Ectodermal cell (in vitro differentiated cells): ENCODE measurements around the gene MBD2.

Source experiments
- H3K27ac ChIP-seq: 2 replicates; pipeline ENCODE4 v1.7.0; 2013; ENCODE audit warnings: mild to moderate bottlenecking, low read depth, low read length; ENCODE audit not compliant: insufficient read depth, poor library complexity, severe bottlenecking
- H3K27me3 ChIP-seq: 2 replicates; pipeline ENCODE4 v1.7.0; 2013; ENCODE audit warnings: mild to moderate bottlenecking, low read length; ENCODE audit not compliant: insufficient read depth, control insufficient read depth, poor library complexity, severe bottlenecking
- H3K36me3 ChIP-seq: one replicate; pipeline ENCODE4 v1.7.0; 2013; ENCODE audit warnings: low read length; ENCODE audit not compliant: control insufficient read depth, insufficient read depth
- H3K4me1 ChIP-seq: one replicate; pipeline ENCODE4 v1.7.0; 2013; ENCODE audit warnings: low read length; ENCODE audit not compliant: control insufficient read depth, insufficient read depth
- H3K4me3 ChIP-seq: 2 replicates; pipeline ENCODE4 v1.7.0; 2013; ENCODE audit warnings: low read depth, low read length, control low read depth; ENCODE audit not compliant: insufficient read depth
- H3K9me3 ChIP-seq: 2 replicates; pipeline ENCODE4 v1.7.0; 2013; ENCODE audit warnings: mild to moderate bottlenecking, low read length, moderate library complexity; ENCODE audit not compliant: control insufficient read depth
- WGBS, 2 experiments: methylation state at CpG; one replicate each; pipeline ENCODE4 v1.1.7; 2013; ENCODE audit warnings: missing lambda C conversion rate in 2 of 2; 5-methylcytosine and 5-hydroxymethylcytosine counted together

MBD2 gene

DNA sequence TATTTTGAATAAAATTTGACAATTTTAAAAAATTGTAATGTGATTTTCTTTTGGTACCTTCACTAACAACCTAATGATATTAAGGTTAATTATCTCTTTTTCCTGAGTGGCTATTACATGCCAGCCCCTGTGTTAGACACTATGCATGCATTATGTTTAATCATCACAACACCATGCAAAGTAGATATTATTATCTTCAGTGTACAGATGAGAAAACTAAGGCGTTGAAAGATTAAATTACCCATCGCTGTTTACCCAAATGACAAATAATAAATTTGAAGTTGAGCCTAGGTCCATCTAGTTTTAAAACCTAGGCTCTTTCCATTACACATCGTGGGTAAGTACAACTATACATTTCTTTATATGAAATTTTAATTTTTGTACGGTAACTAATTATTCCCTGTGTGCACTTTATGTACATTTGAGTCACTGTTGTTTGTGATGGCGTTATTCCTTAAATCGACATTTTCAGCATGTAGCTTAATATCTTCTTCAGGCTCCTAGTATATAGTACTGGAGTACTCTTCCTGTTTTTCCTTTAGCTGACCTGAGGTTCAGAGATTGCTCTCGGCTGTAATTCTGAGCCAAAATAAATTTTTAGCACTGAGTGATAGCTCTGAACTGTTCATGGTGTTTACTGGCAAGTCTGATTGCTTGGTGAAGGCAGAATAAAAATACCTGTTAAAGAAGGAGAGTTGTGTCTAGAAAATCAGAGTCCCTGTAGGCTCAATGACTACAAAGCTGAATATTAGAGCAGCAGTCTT is 13.9 kb upstream of the MBD2 start:
- H3K36me3 ChIP-seq = no peaks in the 10 kb centered on the region
- H3K9me3 ChIP-seq = no peaks in the 10 kb centered on the region
- no peaks in the 10 kb centered on the region for H3K4me1 ChIP-seq
- 82 to 88% methylated on average over 4 to 7 of the region's 7 CpGs for WGBS, 2 experiments
- H3K27me3 ChIP-seq = no peaks in the 10 kb centered on the region
- no peak overlapping the region for H3K27ac ChIP-seq
- H3K4me3 ChIP-seq = no peak overlapping the region

DNA sequence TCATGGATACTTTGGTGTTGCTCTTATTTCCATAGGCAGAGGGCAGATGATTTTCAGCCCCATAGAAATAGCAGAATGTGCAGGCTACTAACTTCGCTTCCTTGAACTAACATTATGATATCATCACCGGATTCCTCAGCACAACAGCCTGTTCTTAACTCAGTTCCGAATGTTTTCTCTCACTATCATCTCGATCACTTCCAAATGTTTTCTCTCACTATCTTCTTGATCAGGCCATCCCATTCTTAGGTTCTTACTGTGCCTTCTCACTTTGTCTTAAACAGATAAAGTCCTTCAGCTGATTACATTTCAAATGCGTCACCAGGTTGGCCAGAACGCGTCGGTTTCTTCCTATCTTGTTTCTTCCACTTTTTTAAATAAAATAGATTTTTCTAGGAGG is 11.4 kb upstream of the MBD2 start:
- WGBS, 2 experiments = 92 to 96% methylated on average over 8 of the region's 8 CpGs
- H3K27ac ChIP-seq = no peak overlapping the region

GRCh38 chr18:54233747-54234146 is 9.3 kb upstream of the MBD2 start:
- no peaks in the 10 kb centered on the region for H3K36me3 ChIP-seq
- no peak overlapping the region for H3K27ac ChIP-seq
- H3K4me3 ChIP-seq = no peak overlapping the region
- H3K9me3 ChIP-seq = no peaks in the 10 kb centered on the region
- 94 to 100% methylated on average over 3 of the region's 5 CpGs for WGBS, 2 experiments
- H3K4me1 ChIP-seq = no peaks in the 10 kb centered on the region
- H3K27me3 ChIP-seq = no peaks in the 10 kb centered on the region

More for the DNA sequence above, 11.4 kb upstream of the MBD2 start:
- no peak overlapping the region for H3K4me3 ChIP-seq
- H3K4me1 ChIP-seq = no peaks in the 10 kb centered on the region
- no peaks in the 10 kb centered on the region for H3K9me3 ChIP-seq
- no peaks in the 10 kb centered on the region for H3K36me3 ChIP-seq
- no peaks in the 10 kb centered on the region for H3K27me3 ChIP-seq

- no peaks in the 10 kb centered on the region for H3K4me1 ChIP-seq
- H3K27ac ChIP-seq = no peak overlapping the region
- H3K9me3 ChIP-seq = no peaks in the 10 kb centered on the region
- 92 to 93% methylated on average over 3 of the region's 3 CpGs for WGBS, 2 experiments
- no peak overlapping the region for H3K4me3 ChIP-seq
- no peaks in the 10 kb centered on the region for H3K27me3 ChIP-seq
- no peaks in the 10 kb centered on the region for H3K36me3 ChIP-seq
These were observed 8.8 kb upstream of the MBD2 start for GRCh38 chr18:54233228-54233625.

GRCh38 chr18:54232485-54233227 is 8.2 kb upstream of the MBD2 start:
- H3K9me3 ChIP-seq = no peaks in the 10 kb centered on the region
- no peak overlapping the region for H3K4me3 ChIP-seq
- no peaks in the 10 kb centered on the region for H3K27me3 ChIP-seq
- no peaks in the 10 kb centered on the region for H3K4me1 ChIP-seq
- H3K36me3 ChIP-seq = no peaks in the 10 kb centered on the region
- no peak overlapping the region for H3K27ac ChIP-seq
- WGBS, 2 experiments = 84 to 92% methylated on average over 6 to 7 of the region's 7 CpGs

DNA sequence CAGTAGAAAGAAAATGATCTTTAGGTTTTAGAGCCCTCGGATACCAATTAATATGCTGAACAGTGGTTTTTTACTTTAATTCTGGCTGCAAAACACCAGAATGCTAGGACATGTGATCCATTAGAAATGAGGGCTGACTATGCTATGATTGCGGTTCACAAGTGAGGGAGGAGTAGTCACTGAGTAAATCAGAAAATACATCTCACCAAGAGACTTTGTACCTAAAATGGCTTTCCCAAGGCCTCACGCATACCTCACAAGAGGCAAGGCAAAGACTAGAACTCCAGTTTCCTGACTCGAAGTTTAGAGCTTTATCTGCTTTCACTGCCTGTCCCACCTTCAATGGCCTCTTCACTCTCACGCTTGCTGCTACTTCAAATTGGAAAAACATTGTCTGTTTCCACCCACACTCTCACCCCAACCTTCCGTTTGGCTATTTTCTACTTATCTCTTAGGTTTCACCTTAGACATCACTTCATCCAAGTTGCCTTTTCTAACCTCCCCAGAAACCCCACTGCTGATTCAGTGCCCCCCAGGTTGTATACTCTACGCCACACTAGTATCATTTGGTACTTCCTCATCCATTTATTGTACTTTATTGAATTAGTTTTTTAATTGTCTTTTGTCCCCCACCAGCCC is 5.1 kb upstream of the MBD2 start:
- no peaks in the 10 kb centered on the region for H3K36me3 ChIP-seq
- H3K4me1 ChIP-seq = no peaks in the 10 kb centered on the region
- no peaks in the 10 kb centered on the region for H3K9me3 ChIP-seq
- WGBS, 2 experiments = 90 to 91% methylated on average over 7 of the region's 7 CpGs
- H3K27me3 ChIP-seq = no peaks in the 10 kb centered on the region
- H3K4me3 ChIP-seq = no peak overlapping the region
- no peak overlapping the region for H3K27ac ChIP-seq

DNA sequence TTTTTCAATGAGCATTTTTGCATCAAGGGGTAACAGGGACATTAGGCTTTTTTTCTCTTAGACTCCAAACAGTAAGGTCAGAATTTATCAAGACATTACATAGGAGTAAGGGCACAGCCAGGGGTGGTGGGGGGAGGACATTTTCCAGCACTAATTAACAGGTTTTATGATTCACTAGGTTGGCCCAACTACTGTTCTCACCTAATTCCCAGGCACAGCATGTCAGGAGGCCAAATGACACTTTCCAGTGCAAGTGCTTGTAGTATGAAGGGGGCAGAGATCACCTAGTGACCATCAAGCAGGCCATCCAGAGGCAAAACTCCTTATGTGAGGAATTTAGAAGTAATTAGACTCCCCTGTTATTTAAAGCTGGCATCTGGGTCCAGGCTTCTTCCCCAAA is 3.9 kb upstream of the MBD2 start:
- no peak overlapping the region for H3K27ac ChIP-seq
- H3K4me1 ChIP-seq = peaks cover under 1% of the 10 kb centered on the region
- no peaks in the 10 kb centered on the region for H3K27me3 ChIP-seq
- H3K4me3 ChIP-seq = no peak overlapping the region
- no peaks in the 10 kb centered on the region for H3K36me3 ChIP-seq
- H3K9me3 ChIP-seq = no peaks in the 10 kb centered on the region

GRCh38 chr18:54223568-54224241 is 764 bp downstream of the MBD2 start:
- H3K4me3 ChIP-seq = peak overlapping the region; percentile 56
- no peaks in the 10 kb centered on the region for H3K27me3 ChIP-seq
- WGBS, 2 experiments = 1% methylated on average over 39 of the region's 39 CpGs
- no peaks in the 10 kb centered on the region for H3K9me3 ChIP-seq
- H3K4me1 ChIP-seq = peaks cover 7% of the 10 kb centered on the region
- H3K36me3 ChIP-seq = no peaks in the 10 kb centered on the region
- H3K27ac ChIP-seq = no peak overlapping the region

DNA sequence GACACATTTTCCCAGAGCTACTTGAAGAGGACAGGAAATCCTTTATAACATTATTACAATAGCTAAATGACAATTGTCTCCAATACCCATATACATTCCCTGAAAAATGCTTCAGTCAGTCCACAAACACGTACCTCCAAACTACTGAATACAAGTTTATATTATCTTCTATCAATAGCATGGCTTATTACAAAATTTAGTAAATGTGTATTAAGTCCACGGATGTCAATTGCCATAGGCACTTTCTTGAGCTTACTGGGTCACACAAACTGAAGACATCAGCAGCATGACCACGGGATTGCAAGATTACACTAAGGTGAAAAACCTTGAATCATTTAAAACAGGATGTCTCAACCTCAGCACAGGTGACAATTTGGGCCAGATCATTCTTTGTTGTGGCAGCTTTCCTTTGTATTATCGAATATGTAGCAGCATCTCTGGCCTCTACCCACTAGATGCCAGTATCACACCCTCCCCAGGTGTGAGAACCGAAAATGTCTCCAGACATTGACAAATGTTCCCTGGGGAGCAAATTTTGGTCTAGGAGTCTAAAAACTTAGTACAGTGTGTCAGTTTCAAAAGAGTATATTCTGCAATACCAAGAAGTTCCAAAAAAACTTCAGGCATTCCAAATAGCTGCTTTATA is 1.4 kb downstream of the MBD2 start:
- H3K4me1 ChIP-seq = peaks cover 7% of the 10 kb centered on the region
- H3K27me3 ChIP-seq = no peaks in the 10 kb centered on the region
- no peak overlapping the region for H3K27ac ChIP-seq
- 59 to 72% methylated on average over 4 to 5 of the region's 5 CpGs for WGBS, 2 experiments
- H3K4me3 ChIP-seq = peak overlapping the region; percentile 56
- H3K9me3 ChIP-seq = no peaks in the 10 kb centered on the region
- H3K36me3 ChIP-seq = no peaks in the 10 kb centered on the region
